ENCODE results near the gene DNM3.
"Not testable (repeated sequence)": the region's sequence is repeated elsewhere in the genome, so short reads cannot be mapped to it uniquely, and the experiment has no call there.

Gene DNM3

GRCh38 chr1:171984850-171985485 lies 143.7 kb downstream of the DNM3 start:
- DNase-seq: peak; percentile 20

- no peak for DNase-seq
Measured at GRCh38 chr1:171985639-171986038, 144.3 kb downstream of the DNM3 start.

- DNase-seq: peak; percentile 55
Measured at GRCh38 chr1:171988243-171988885, 147.1 kb downstream of the DNM3 start.

- DNase-seq: no peak
Measured at GRCh38 chr1:171990371-171990770, 149.1 kb downstream of the DNM3 start.

- no peak for DNase-seq
Measured at GRCh38 chr1:171994293-171994692, 153.0 kb downstream of the DNM3 start.

- DNase-seq: no peak
Measured at GRCh38 chr1:171995573-171995972, 154.3 kb downstream of the DNM3 start.

- DNase-seq: no peak
Measured at GRCh38 chr1:171997936-171998335, 156.6 kb downstream of the DNM3 start.

GRCh38 chr1:171998711-171999110 lies 157.4 kb downstream of the DNM3 start:
- DNase-seq: no peak

GRCh38 chr1:171999756-172000155 lies 158.5 kb downstream of the DNM3 start:
- no peak for DNase-seq

- no peak for DNase-seq
Measured at GRCh38 chr1:172001288-172001687, 160.0 kb downstream of the DNM3 start.

- DNase-seq: peak; percentile 31
Measured at GRCh38 chr1:172002725-172003345, 161.5 kb downstream of the DNM3 start.

- DNase-seq: no peak
Measured at GRCh38 chr1:172003766-172004530, 162.7 kb downstream of the DNM3 start.

GRCh38 chr1:172004671-172005070 lies 163.4 kb downstream of the DNM3 start:
- no peak for DNase-seq

GRCh38 chr1:172005856-172006255 lies 164.6 kb downstream of the DNM3 start:
- DNase-seq: no peak

- no peak for DNase-seq
Measured at GRCh38 chr1:172006660-172007059, 165.4 kb downstream of the DNM3 start.

GRCh38 chr1:172018727-172019311 lies 177.5 kb downstream of the DNM3 start:
- DNase-seq: no peak

- no peak for DNase-seq
Measured at GRCh38 chr1:172019976-172020375, 178.7 kb downstream of the DNM3 start.

GRCh38 chr1:172024516-172024915 lies 183.2 kb downstream of the DNM3 start:
- no peak for DNase-seq

- not testable (repeated sequence) for DNase-seq
Measured at GRCh38 chr1:172024944-172025738, 183.8 kb downstream of the DNM3 start.

- no peak for DNase-seq
Measured at GRCh38 chr1:172040466-172040865, 199.2 kb downstream of the DNM3 start.

- no peak for DNase-seq
Measured at GRCh38 chr1:172041102-172041501, 199.8 kb downstream of the DNM3 start.

- DNase-seq: no peak
Measured at GRCh38 chr1:172041742-172042141, 200.4 kb downstream of the DNM3 start.

Measured in SHP77 treated with DMSO at 0.1 percent for 48 hours (cell line).